ENCODE data around the gene INPP4A. TPM values are rescaled to one million over a fixed set of nuclear protein-coding genes. Genes with fewer than 3 reads are reported as not detected.

Gene INPP4A
- total RNA-seq, 1 experiment from 2014 or later, result 26.7 TPM

GRCh38 chr2:98515250-98515991 lies 70.8 kb downstream of the INPP4A start:
- DNase-seq, result no peak
- no TSS peak for BruUV-seq (replicated peaks)
- no peak overlapping the region for H3K27ac Mint-ChIP-seq (ENCODE audit: unreplicated experiment)
- H3K4me1 Mint-ChIP-seq (ENCODE audit: low read depth, unreplicated experiment), result no peaks in the 10 kb centered on the region
- no peak overlapping the region for H3K4me3 Mint-ChIP-seq (ENCODE audit: low read depth, unreplicated experiment)
- intact Hi-C loops (cut with micrococcal nuclease; ENCODE audit: unreplicated experiment), result no loop called here
- H3K9me3 Mint-ChIP-seq (ENCODE audit: low read depth, unreplicated experiment), result peaks cover 2% of the 10 kb centered on the region
- CTCF ChIA-PET, result interaction anchor here (0.6 to 0.7 kb wide), 3 partner anchors 36 to 733 kb away, joined by 3 to 5 read pairs (median 3); no protein-coding TSS in a partner anchor
- H3K36me3 Mint-ChIP-seq (ENCODE audit: insufficient read depth, unreplicated experiment), result no peaks in the 10 kb centered on the region
- H3K27me3 Mint-ChIP-seq (ENCODE audit: unreplicated experiment), result no peaks in the 10 kb centered on the region
- TF ChIP-seq CTCF (IDR thresholded peaks at IDR 0.05; ENCODE audit: unreplicated experiment), result no peak

- Mint-ChIP-seq H3K27ac (ENCODE audit: unreplicated experiment) (no peak overlapping the region), H3K36me3 (ENCODE audit: insufficient read depth, unreplicated experiment) (no peaks in the 10 kb centered on the region), H3K4me1 (ENCODE audit: low read depth, unreplicated experiment) (no peaks in the 10 kb centered on the region), H3K27me3 (ENCODE audit: unreplicated experiment) (no peaks in the 10 kb centered on the region), H3K4me3 (ENCODE audit: low read depth, unreplicated experiment) (no peak overlapping the region), H3K9me3 (ENCODE audit: low read depth, unreplicated experiment) (peaks cover 2% of the 10 kb centered on the region)
- no peak for TF ChIP-seq CTCF (IDR thresholded peaks at IDR 0.05; ENCODE audit: unreplicated experiment)
- no TSS peak for BruUV-seq (replicated peaks)
- no peak for DNase-seq
- intact Hi-C loops (cut with micrococcal nuclease; ENCODE audit: unreplicated experiment), result no loop called here
- CTCF ChIA-PET, result no interaction called here
Measured at GRCh38 chr2:98516571-98516970, 71.9 kb downstream of the INPP4A start.

GRCh38 chr2:98517636-98518035 lies 73.0 kb downstream of the INPP4A start:
- Mint-ChIP-seq H3K27me3 (ENCODE audit: unreplicated experiment) (no peaks in the 10 kb centered on the region), H3K36me3 (ENCODE audit: insufficient read depth, unreplicated experiment) (no peaks in the 10 kb centered on the region), H3K4me3 (ENCODE audit: low read depth, unreplicated experiment) (no peak overlapping the region), H3K4me1 (ENCODE audit: low read depth, unreplicated experiment) (no peaks in the 10 kb centered on the region), H3K9me3 (ENCODE audit: low read depth, unreplicated experiment) (peaks cover 2% of the 10 kb centered on the region), H3K27ac (ENCODE audit: unreplicated experiment) (no peak overlapping the region)
- DNase-seq, result no peak
- CTCF ChIA-PET, result no interaction called here
- TF ChIP-seq CTCF (IDR thresholded peaks at IDR 0.05; ENCODE audit: unreplicated experiment), result no peak
- no TSS peak for BruUV-seq (replicated peaks)
- intact Hi-C loops (cut with micrococcal nuclease; ENCODE audit: unreplicated experiment), result loop anchor here (1.0 kb wide), 1 partner anchor 104 kb away; no protein-coding TSS in a partner anchor

- no peak overlapping the region for H3K27ac Mint-ChIP-seq (ENCODE audit: unreplicated experiment)
- H3K27me3 Mint-ChIP-seq (ENCODE audit: unreplicated experiment), result no peaks in the 10 kb centered on the region
- BruUV-seq (replicated peaks), result no TSS peak
- no peaks in the 10 kb centered on the region for H3K36me3 Mint-ChIP-seq (ENCODE audit: insufficient read depth, unreplicated experiment)
- H3K4me1 Mint-ChIP-seq (ENCODE audit: low read depth, unreplicated experiment), result no peaks in the 10 kb centered on the region
- peak; percentile 56 for DNase-seq
- CTCF ChIA-PET, result no interaction called here
- peaks cover 2% of the 10 kb centered on the region for H3K9me3 Mint-ChIP-seq (ENCODE audit: low read depth, unreplicated experiment)
- peak; percentile 42 for TF ChIP-seq CTCF (IDR thresholded peaks at IDR 0.05; ENCODE audit: unreplicated experiment)
- intact Hi-C loops (cut with micrococcal nuclease; ENCODE audit: unreplicated experiment), result loop anchor here (1.0 kb wide), 1 partner anchor 105 kb away; no protein-coding TSS in a partner anchor
- H3K4me3 Mint-ChIP-seq (ENCODE audit: low read depth, unreplicated experiment), result no peak overlapping the region
Measured at GRCh38 chr2:98518101-98518500, 73.4 kb downstream of the INPP4A start.
